Inflammatory macrophage (primary cell): ENCODE data around the gene ETS1.

Source experiments
- DNase-seq, 2 donors: peaks; one replicate each; pipeline ENCODE4 v3.0.0-alpha.2; 2020 to 2022

Gene ETS1

DNA sequence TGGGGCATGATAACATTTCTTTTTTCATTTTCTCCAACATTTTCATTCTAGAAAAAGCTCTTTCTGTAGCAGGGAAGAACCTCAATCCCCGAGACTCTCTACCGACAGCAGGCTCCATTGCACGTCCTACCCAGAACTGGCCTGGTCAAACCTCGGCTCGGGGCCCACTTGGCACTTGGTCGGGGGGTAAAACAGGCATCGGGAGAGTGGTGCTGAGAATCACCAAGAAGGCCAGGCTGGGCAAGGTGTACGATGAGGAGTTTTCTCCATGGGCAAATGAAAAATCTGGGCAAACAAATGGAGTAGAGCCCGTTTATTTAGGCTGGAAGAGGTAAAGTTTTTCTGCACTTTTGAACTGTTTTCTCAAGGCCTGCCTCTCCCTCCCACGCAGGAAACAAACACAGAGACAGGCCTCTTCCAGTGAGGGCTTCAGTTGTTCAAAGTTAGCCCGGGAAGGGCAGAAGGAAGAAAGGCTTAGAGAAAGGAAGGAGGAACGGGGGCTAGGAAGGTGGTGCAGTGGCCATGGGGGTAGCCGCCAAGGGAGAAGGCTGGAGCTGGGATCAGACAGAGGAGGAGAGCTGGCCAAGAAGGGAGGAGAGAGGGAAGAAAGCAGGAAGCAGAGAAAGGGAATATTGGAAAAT is 87.6 kb downstream of the ETS1 start:
- DNase-seq = no peak

DNA sequence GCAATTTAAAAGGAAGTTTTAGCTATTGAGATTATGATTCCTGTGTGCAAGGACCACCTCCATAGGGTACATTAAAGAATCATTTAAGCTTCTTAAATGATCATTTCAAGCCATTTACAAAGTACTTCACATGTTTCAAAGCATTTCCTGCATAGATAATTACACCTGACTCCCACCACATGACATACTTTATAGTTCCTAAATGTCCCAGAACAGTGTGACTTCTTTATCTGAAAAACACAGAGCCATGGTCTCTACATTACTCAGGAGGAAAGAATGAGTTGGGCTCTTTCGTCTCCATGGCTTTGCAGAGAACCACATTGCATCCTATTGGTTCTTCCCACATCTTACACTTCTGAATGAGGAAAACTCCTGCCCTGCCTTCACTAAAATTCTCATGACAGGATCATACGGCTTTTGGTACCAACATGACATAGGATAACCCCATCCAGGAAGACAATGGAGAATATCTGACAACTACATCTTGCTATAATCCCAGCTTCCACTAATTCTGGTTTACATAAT is 88.6 kb downstream of the ETS1 start:
- no peak for DNase-seq

DNA sequence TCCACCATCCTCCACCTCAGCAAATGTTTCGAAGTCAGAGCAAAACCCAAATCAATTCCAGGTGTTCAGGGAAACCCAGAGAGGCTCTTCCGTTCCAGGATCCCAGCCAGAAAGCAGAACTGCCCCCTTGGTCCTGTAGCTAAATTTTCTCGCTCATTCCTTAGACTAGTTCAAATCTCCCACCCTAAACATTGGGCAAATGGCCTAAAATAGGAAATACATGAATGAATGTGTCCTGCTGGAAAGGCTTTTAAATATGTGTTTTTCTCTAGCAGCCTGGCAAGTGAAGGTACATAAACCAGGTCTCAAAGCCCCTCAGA is 89.6 kb downstream of the ETS1 start:
- no peak for DNase-seq

DNA sequence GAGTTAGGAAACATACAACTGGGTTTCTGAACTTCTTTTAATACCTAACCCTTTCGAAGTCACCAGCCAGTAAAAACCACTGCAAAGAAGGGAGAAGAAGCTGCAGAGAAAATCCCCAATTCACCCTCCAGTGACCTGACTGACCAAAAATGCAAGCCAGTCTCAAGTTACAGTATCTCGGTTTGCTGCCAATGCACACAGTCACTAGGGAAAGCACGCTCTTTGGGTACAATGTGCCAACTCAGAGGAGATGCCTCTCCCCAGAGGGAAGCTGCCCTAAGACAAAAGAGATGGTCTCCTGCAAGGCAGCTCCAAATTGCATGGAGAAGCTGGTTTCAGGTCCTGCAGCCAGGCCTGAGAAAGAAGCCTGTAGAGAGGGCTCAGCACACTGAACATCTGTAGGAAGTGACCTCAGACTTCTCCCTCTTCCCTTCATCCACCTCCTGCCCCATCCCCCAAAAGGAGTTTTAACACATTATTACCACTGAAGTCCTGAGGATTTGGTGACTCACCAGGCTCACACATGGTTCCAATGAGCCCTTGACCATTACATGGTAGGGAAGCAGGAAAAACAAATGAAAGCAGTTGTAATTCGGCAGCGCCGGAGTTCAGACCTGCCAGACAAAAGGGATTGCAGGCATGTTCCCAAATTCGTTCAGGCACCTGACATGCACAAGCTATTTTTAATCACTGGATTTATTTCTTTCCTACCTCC is 90.1 kb downstream of the ETS1 start:
- no peak for DNase-seq

GRCh38 chr11:128496692-128497060 is 90.7 kb downstream of the ETS1 start:
- no peak for DNase-seq

DNA sequence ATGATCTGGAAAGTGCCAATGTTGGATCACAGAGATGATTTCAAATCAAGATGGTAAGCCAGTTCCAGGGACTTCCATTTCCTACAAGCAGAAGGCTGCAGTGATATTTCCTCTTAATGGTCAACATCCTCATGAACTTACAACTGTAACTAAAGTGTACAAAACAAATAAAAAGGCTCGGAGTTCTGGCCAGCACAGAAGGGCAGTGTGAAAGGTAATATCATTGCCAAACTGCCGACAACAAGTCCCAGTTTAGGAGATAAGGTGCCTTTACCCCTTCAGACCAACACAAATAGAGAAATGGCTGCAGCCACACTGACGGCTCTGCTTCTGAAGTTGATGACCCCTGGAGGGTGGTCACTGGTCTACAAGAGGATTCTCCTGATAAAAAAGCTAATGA is 91.1 kb downstream of the ETS1 start:
- no peak for DNase-seq

GRCh38 chr11:128494418-128495332 is 92.7 kb downstream of the ETS1 start:
- no peak for DNase-seq

- DNase-seq = no peak
Observed at GRCh38 chr11:128493570-128493965, 93.8 kb downstream of the ETS1 start.

DNA sequence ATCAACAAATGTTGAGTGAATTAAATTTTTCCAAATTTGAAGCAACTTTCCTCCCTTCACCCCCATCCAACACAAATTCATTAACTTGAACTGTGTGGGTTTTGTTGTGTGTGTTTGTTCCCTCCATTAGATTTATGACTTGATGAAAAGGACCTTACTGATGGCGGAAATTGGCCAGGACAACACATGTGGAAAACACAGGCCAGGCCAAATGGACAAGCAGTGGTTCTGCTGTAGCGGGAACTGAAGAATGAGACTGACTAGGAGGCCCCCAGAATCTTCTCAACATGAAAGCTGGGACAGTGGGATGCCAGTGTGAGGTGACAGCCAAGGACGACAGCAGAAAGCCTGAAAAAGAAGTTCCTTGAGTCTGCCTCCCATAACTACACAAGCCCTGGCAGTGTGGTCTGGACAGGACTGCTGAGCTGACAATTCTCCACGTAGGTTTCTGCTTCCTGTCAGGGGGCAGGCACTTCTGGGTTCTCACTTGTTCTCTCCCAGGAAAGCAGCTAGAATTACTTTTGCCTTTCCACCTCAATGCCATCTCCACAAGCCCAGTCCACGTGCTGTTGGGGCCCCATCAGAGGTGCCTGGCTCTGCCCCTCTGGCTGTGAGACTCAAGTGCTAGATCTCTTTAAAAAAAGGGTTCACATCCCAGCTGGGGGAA is 94.3 kb downstream of the ETS1 start:
- no peak for DNase-seq

GRCh38 chr11:128492461-128492860 is 94.9 kb downstream of the ETS1 start:
- no peak for DNase-seq

GRCh38 chr11:128491195-128491936 is 96.0 kb downstream of the ETS1 start:
- peak in 1 of 2 donors; percentile 25 for DNase-seq

GRCh38 chr11:128490092-128490491 is 97.3 kb downstream of the ETS1 start:
- DNase-seq = no peak

- peak in 1 of 2 donors; percentile 8 for DNase-seq
Observed at GRCh38 chr11:128488471-128488870, 98.9 kb downstream of the ETS1 start.

GRCh38 chr11:128487978-128488377 is 99.4 kb downstream of the ETS1 start:
- DNase-seq = no peak

GRCh38 chr11:128484172-128484571 is 103.2 kb downstream of the ETS1 start:
- no peak for DNase-seq

DNA sequence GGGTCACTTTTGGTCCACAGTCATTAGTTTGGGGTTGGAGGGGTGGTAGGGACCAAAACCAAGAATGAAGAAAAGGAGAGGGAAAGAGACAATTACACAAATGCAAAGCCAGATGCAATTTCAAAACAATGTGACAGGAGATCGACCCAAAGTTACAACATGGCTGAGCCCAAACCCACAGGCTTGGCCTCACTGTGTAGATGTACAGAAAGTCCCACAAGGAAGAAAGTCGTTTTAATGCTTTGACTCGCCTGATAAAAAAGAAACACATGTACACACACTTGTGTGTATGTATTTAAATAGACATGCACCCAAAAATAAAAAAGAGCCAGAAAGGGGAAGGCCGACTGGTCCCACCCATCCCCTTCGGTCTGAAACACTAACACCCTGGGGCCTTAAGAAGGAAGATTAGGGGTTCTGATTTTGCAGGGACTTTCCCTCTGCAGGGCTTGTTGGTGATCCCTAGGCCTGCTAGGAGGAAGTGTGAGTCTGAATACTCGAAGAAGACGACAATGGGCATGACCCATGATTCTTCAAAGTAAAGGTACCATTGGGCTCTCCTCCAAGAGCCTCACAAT is 104.1 kb downstream of the ETS1 start:
- DNase-seq = peak; percentile 43 to 48

GRCh38 chr11:128482512-128483191 is 104.7 kb downstream of the ETS1 start:
- DNase-seq = no peak

- DNase-seq = no peak
Observed at GRCh38 chr11:128482092-128482491, 105.3 kb downstream of the ETS1 start.

- no peak for DNase-seq
Observed at GRCh38 chr11:128481135-128481534, 106.2 kb downstream of the ETS1 start.

DNA sequence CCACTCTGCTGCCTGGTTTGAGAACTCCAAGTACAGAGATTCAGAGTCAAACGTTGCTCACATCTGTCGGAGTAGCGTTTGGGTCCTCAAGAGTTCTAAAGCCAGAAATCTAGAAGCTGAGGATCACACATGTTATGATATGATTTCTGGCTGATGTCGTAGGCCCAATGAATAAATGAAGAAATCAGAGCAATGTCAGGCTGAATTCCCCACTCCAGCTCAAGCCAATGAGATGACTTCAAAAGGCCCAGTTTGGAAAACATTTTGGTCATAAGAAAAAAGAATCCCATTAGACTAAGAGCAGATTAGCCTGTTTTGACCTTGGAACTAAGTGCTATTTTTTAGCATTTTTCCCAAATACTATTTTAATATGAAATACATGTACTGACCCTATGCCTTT is 106.7 kb downstream of the ETS1 start:
- no peak for DNase-seq

GRCh38 chr11:128480066-128480465 is 107.3 kb downstream of the ETS1 start:
- DNase-seq = no peak
